AG04449 (cell line): Measurements from ENCODE around the gene RAB8B.

Experiments used
- CTCF ChIA-PET: fragments of 350-600 bp; formaldehyde crosslinking; extraction: SDS; loops from one replicate; lab custom pipeline; 2021; ENCODE audit warnings: antibody characterized with exemption; lab: Yijun Ruan, JAX
- POLR2A ChIA-PET: fragments of 400-600, 350-600 bp; formaldehyde crosslinking; extraction: SDS; loops from one replicate; lab custom pipeline; 2020; ENCODE audit warnings: antibody characterized with exemption, inconsistent platforms; lab: Yijun Ruan, JAX
- DNase-seq: peaks from one replicate; pipeline ENCODE4 v3.0.0-alpha.2; 2010; ENCODE audit warnings: low read depth, low spot score
- H3K4me3 ChIP-seq: 2 replicates; pipeline ENCODE4 v1.5.1; 2011; ENCODE audit warnings: low read depth, mild to moderate bottlenecking, control low read depth, low read length
- TF ChIP-seq, protein P1 (sequence below): IDR thresholded peaks from one replicate; pipeline ENCODE4 v1.5.1; 2011; ENCODE audit warnings: mild to moderate bottlenecking, moderate library complexity, low read length, control low read depth, inconsistent platforms; ENCODE audit not compliant: insufficient read depth; ENCODE audit errors: missing control alignments

Gene RAB8B

DNA sequence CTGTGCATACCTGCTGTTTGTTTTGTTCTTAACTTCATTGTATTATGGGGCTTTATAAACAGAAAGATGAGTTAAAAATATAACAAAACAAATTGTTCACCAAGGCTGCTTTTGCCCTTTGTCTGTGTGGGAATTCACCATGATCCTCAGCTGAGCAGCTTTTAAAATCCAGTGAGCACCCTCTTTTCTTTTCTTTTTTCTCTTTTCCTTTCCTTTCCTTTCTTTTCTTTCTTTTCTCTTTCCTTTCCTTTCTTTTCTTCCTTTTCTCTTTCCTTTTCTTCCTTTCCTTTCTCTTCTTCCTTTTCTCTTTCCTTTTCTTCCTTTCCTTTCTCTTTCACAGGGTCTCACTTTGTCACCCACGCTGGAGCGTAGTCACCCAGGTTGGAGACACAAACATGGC lies 38.3 kb downstream of the RAB8B start:
- no peak for DNase-seq
- no peak overlapping the region for H3K4me3 ChIP-seq
- POLR2A ChIA-PET, result interaction anchor here (1.0 kb wide), 1 partner anchor 39 kb away, joined by 3 read pairs; the partner anchor contains the start of gene RAB8B
- TF ChIP-seq, protein P1, sequence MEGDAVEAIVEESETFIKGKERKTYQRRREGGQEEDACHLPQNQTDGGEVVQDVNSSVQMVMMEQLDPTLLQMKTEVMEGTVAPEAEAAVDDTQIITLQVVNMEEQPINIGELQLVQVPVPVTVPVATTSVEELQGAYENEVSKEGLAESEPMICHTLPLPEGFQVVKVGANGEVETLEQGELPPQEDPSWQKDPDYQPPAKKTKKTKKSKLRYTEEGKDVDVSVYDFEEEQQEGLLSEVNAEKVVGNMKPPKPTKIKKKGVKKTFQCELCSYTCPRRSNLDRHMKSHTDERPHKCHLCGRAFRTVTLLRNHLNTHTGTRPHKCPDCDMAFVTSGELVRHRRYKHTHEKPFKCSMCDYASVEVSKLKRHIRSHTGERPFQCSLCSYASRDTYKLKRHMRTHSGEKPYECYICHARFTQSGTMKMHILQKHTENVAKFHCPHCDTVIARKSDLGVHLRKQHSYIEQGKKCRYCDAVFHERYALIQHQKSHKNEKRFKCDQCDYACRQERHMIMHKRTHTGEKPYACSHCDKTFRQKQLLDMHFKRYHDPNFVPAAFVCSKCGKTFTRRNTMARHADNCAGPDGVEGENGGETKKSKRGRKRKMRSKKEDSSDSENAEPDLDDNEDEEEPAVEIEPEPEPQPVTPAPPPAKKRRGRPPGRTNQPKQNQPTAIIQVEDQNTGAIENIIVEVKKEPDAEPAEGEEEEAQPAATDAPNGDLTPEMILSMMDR, result no peak
- CTCF ChIA-PET, result interaction anchor here (1.4 kb wide), 1 partner anchor 10 kb away, joined by 4 read pairs; no protein-coding TSS in a partner anchor

DNA sequence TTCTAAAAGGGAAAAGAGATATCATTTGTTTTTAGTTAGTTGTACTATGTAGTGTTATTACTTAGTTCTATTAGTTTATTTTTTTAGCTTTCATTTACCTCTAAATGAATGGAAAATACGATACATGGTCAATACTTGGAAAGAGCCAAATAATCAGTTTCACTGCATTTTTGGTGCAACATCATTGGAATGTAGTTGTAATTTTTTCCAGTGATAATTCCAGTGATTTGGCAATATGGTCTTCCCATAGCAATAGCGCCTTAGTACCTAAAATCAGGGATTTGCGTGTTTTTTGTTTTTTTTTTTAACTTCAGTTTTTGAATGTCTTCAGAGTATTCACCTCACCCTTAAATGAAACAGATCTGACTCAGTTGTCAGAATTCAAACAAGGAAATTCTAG lies 41.8 kb downstream of the RAB8B start:
- DNase-seq, result no peak
- ChIA-PET CTCF (no interaction called here), POLR2A (no interaction called here)
- TF ChIP-seq, protein P1, result no peak
- no peak overlapping the region for H3K4me3 ChIP-seq

DNA sequence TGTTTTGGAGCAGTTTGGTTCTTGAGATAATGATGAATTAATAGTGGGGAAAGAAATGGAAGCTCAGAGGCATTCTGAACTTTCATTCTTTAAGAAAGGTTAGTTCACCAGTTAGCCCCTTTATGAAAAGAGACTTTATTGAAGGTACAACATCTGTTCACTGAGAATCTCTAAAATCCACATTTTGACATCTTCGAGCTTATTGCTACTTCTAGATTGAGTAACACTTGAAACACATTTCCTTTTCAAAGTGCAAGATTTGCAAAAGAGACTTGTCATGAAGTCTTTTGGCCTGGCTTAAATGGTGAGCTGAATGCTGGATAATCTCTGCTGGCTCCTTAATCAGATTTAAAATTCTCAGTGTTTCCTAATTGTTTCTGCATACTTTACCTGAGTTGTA lies 42.3 kb downstream of the RAB8B start:
- POLR2A ChIA-PET, result no interaction called here
- DNase-seq, result no peak
- H3K4me3 ChIP-seq, result no peak overlapping the region
- CTCF ChIA-PET, result interaction anchor here (1.4 kb wide), 1 partner anchor 13 kb away, joined by 4 read pairs; no protein-coding TSS in a partner anchor
- TF ChIP-seq, protein P1, result no peak

DNA sequence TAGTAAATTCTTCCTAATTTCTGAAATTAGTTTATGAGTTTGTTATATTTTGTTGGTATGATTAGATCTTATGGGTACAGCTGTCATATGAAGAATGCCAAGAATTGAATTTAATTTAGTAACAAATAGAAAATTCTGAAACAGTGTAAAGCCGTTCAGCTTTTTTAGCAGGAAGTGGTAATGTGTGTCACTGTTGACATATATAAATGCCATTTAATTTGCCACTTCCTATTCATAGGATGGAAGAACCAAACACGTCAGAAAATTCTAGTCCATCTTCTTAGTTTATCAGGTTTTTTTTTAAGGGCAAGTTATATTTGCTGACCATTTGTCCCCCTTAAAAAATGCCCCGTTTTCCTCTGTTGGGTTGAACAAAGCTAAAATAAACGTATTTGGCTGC lies 43.0 kb downstream of the RAB8B start:
- TF ChIP-seq, protein P1, result no peak
- CTCF ChIA-PET, result interaction anchor here (1.4 kb wide), 1 partner anchor 14 kb away, joined by 4 read pairs; no protein-coding TSS in a partner anchor
- POLR2A ChIA-PET, result interaction anchor here (1.4 kb wide), 1 partner anchor 18 kb away, joined by 5 read pairs; no protein-coding TSS in a partner anchor
- no peak for DNase-seq
- H3K4me3 ChIP-seq, result no peak overlapping the region

DNA sequence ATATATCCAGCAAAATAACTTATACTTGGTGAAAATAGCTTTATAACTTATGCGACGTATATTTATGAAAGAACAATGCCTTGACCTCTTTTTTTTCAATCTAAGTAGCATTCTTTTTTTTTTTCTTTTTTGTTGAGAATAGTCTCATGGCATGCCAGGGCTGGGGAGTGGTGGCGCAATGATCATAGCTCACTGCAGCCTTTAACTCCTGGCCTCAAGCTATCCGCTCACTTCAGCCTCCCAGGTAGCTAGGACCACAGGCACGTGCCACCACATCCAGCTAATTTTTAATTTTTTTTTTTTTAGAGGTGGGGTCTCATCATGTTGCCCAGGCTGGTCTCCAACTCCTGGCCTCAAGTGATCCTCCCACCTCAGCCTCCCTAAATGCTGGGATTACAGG lies 43.5 kb downstream of the RAB8B start:
- no peak overlapping the region for H3K4me3 ChIP-seq
- no peak for DNase-seq
- CTCF ChIA-PET, result interaction anchor here (1.1 to 1.4 kb wide), 2 partner anchors 14 to 42 kb away, joined by 3 to 4 read pairs; no protein-coding TSS in a partner anchor
- TF ChIP-seq, protein P1, result no peak
- POLR2A ChIA-PET, result interaction anchor here (1.1 to 1.4 kb wide), 2 partner anchors 17 to 44 kb away, joined by 3 to 5 read pairs; no protein-coding TSS in a partner anchor

DNA sequence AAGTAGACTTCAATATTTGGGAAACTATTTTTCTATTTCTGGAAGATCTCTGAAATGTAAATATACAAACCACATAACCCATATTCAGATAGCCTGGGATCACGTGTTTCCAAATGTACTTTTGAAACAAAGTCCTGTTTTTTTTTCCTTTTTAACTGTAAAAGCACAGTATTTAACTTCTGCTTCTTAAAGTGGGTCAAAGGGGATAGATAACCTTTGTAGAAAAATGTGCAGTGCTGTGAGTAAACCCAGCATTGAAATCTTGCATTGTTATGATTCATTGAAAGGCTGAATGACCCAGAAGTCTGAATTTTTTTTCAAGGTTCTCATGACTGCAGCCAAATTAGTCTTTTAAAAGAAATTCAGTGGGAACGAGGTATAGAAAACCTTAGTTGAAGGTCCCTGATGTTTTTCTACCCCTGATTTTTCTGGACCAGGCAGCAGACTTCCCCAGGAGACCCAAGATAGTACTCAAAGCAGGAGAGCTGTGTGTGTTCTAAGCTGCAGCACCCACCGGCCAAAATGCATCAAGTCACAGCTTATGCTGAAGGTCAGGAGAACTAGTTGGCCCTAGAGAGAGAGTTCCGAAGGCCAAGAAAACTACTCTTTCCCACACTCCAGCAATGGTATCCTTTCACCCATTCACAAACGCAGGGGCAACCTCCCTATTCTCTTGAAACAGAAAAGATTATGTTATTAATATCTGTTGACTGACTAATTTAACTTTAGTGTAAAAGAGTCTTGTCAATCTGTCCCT lies 44.4 kb downstream of the RAB8B start:
- TF ChIP-seq, protein P1, result no peak
- ChIA-PET CTCF (interaction anchor here (0.8 to 1.1 kb wide), 2 partner anchors 9 to 43 kb away, joined by 3 read pairs; no protein-coding TSS in a partner anchor), POLR2A (interaction anchor here (1.1 to 1.4 kb wide), 2 partner anchors 17 to 43 kb away, joined by 3 to 5 read pairs; no protein-coding TSS in a partner anchor)
- no peak for DNase-seq
- no peak overlapping the region for H3K4me3 ChIP-seq
